Endothelial cell of umbilical vein (primary cell): ENCODE results near the gene GTF2E1. TPM values are rescaled to one million over a fixed set of nuclear protein-coding genes. Genes with fewer than 3 reads are reported as not detected.
"Not testable (repeated sequence)": the region's sequence is repeated elsewhere in the genome, so short reads cannot be mapped to it uniquely, and the experiment has no call there.

Experiments used
- BruUV-seq: library from RNA; stranded (reverse); fragments of 400-500 nt; replicated peaks from 2 replicates; lab custom pipeline; 2021; lab: Mats Ljungman, UMichigan
- CTCF ChIA-PET: fragments of 300-600, 350-600 bp; sonication (Branson Sonifier 250); formaldehyde crosslinking; loops from one replicate; lab custom pipeline; 2021; ENCODE audit warnings: antibody characterized with exemption, inconsistent platforms; lab: Charles Lee
- POLR2A ChIA-PET: fragments of 300-600, 350-600 bp; sonication (Branson Sonifier 250); formaldehyde crosslinking; loops from one replicate; lab custom pipeline; 2021; ENCODE audit warnings: antibody characterized with exemption, inconsistent platforms; lab: Charles Lee
- DNase-seq: peaks from one replicate; pipeline ENCODE4 v3.0.0-alpha.2; 2011; ENCODE audit warnings: low read depth, low spot score
- FAIRE-seq: peaks from 2 replicates; lab custom pipeline; 2011; peaks lifted over from hg19 to GRCh38; lab: Jason Lieb, UNC
- H2AFZ ChIP-seq: 2 replicates; pipeline ENCODE4 v1.6.0; 2012; ENCODE audit warnings: low read depth, low read length, control low read depth, inconsistent platforms
- H3K27ac ChIP-seq: 2 replicates; pipeline ENCODE4 v1.5.1; 2011; ENCODE audit warnings: low read depth, mild to moderate bottlenecking, control low read depth, low read length, moderate library complexity; ENCODE audit not compliant: insufficient read depth
- H3K27me3 ChIP-seq, 2 experiments: 2 replicates each; pipeline versions ENCODE4 v1.6.0 to v1.6.1; 2011; ENCODE audit warnings: low read length in 2 of 2, mixed read lengths in 1 of 2; ENCODE audit not compliant: control insufficient read depth in 2 of 2, insufficient read depth in 2 of 2
- H3K36me3 ChIP-seq, 2 experiments: 2 replicates in 1 of 2; 3 replicates in 1 of 2; pipeline ENCODE4 v1.5.1; 2011; ENCODE audit warnings: low read length in 2 of 2, mild to moderate bottlenecking in 1 of 2, moderate library complexity in 1 of 2; ENCODE audit not compliant: control insufficient read depth in 2 of 2, insufficient read depth in 2 of 2; ENCODE audit errors: extremely low read depth in 1 of 2
- H3K4me1 ChIP-seq: 3 replicates; pipeline ENCODE4 v1.5.1; 2011; ENCODE audit warnings: mild to moderate bottlenecking, low read length; ENCODE audit not compliant: control insufficient read depth, insufficient read depth; ENCODE audit errors: extremely low read depth
- H3K4me2 ChIP-seq: 2 replicates; pipeline ENCODE4 v1.6.1; 2011; ENCODE audit warnings: low read length, control low read depth, mixed read lengths; ENCODE audit not compliant: insufficient read depth
- H3K4me3 ChIP-seq, 3 experiments: fragments of 200-600 bp in 1 of 3; sonication (generic), shearing (Covaris generic) in 1 of 3; replicated peaks in 1 of 3; 2 replicates each; pipeline ENCODE4 v1.5.1; 2011 to 2016; ENCODE audit warnings: control low read depth in 3 of 3, low read length in 3 of 3, mild to moderate bottlenecking in 2 of 3, inconsistent platforms in 1 of 3, low read depth in 1 of 3, moderate library complexity in 1 of 3; ENCODE audit not compliant: insufficient read depth in 1 of 3
- H3K79me2 ChIP-seq: 2 replicates; pipeline ENCODE4 v1.6.0; 2012; ENCODE audit warnings: low read length, inconsistent platforms; ENCODE audit not compliant: control insufficient read depth, insufficient read depth
- H3K9ac ChIP-seq: replicated peaks from 2 replicates; pipeline ENCODE3; 2011; ENCODE audit warnings: low read length, control low read depth; ENCODE audit not compliant: insufficient read depth; ENCODE audit errors: extremely low read depth
- H3K9me1 ChIP-seq: replicated peaks from 3 replicates; pipeline ENCODE4 v1.6.0; 2011; ENCODE audit warnings: mild to moderate bottlenecking, low read length; ENCODE audit not compliant: control insufficient read depth, insufficient read depth; ENCODE audit errors: extremely low read depth
- H3K9me3 ChIP-seq: replicated peaks from 2 replicates; pipeline ENCODE4 v1.5.1; 2012; ENCODE audit warnings: low read length, inconsistent platforms; ENCODE audit not compliant: control insufficient read depth, insufficient read depth
- H4K20me1 ChIP-seq: replicated peaks from 2 replicates; pipeline ENCODE3; 2011; ENCODE audit warnings: mild to moderate bottlenecking, low read length; ENCODE audit not compliant: control insufficient read depth, insufficient read depth; ENCODE audit errors: extremely low read depth
- EZH2 ChIP-seq: IDR thresholded peaks from 2 replicates; pipeline ENCODE4 v1.6.1; 2012; ENCODE audit warnings: borderline replicate concordance, low read depth, mild to moderate bottlenecking, moderate library complexity, low read length, inconsistent platforms; ENCODE audit not compliant: severe bottlenecking
- FOS ChIP-seq: IDR thresholded peaks from 2 replicates; pipeline ENCODE4 v1.6.1; 2011; ENCODE audit warnings: mild to moderate bottlenecking, low read length, moderate library complexity, borderline replicate concordance; ENCODE audit not compliant: insufficient read depth
- GATA2 ChIP-seq: IDR thresholded peaks from 2 replicates; pipeline ENCODE4 v1.7.0; 2011; ENCODE audit warnings: low read depth, mild to moderate bottlenecking, moderate library complexity, mixed read lengths, low read length; ENCODE audit not compliant: insufficient read length, insufficient read depth
- JUN ChIP-seq: IDR thresholded peaks from 2 replicates; pipeline ENCODE4 v1.6.1; 2011; ENCODE audit warnings: borderline replicate concordance, low read depth; ENCODE audit not compliant: insufficient read length, insufficient read depth
- MYC ChIP-seq: IDR thresholded peaks from one replicate; pipeline ENCODE4 v1.6.1; 2011; ENCODE audit warnings: mild to moderate bottlenecking, low read depth, low read length
- POLR2A ChIP-seq: IDR thresholded peaks from 2 replicates; pipeline ENCODE4 v1.6.1; 2012; ENCODE audit warnings: low read depth, mild to moderate bottlenecking, control low read depth, low read length
- POLR2AphosphoS5 ChIP-seq: IDR thresholded peaks from 2 replicates; pipeline ENCODE4 v1.6.1; 2012; ENCODE audit warnings: low read depth, mild to moderate bottlenecking, control low read depth, low read length, moderate library complexity; ENCODE audit not compliant: insufficient read depth
- dilution Hi-C: fragments of 300-500 bp; cut with MboI; formaldehyde crosslinking; loops from one replicate; pipeline ENCODE4 v1.15.0; 2019; ENCODE audit warnings: low sequenced_read_pairs; ENCODE audit not compliant: extremely low pct_ligation_motif_present
- intact Hi-C: fragments of 100-400 bp; cut with micrococcal nuclease; formaldehyde crosslinking; loops from one replicate; pipeline ENCODE4 v1.10.0; 2022
- polyA plus RNA-seq, 4 experiments: library from polyadenylated mRNA; depleted of rRNA in 3 of 4; stranded (reverse) in 3 of 4; unstranded in 1 of 4; fragments of >200 nt; gene quantifications; 2 replicates each; pipeline versions ENCODE4 v1.2.1 to v1.2.3, GENCODE V29; 2011 to 2012; ENCODE audit warnings: missing spikeins in 1 of 4
- total RNA-seq: library from RNA; stranded (reverse); gene quantifications from 2 replicates; pipeline ENCODE4 v1.2.3, GENCODE V29; 2021
- TF ChIP-seq, protein P1 (sequence below), 2 donors: IDR thresholded peaks; 1 replicate in 1 of 2; 2 replicates in 1 of 2; pipeline ENCODE4 v1.5.1; 2011; ENCODE audit warnings: low read length in 2 of 2, mild to moderate bottlenecking in 2 of 2, moderate library complexity in 2 of 2, control low read depth in 1 of 2, inconsistent platforms in 1 of 2, low read depth in 1 of 2; ENCODE audit not compliant: insufficient read depth in 1 of 2; ENCODE audit errors: extremely low read depth in 1 of 2
- TF ChIP-seq, protein P2 (sequence below): IDR thresholded peaks from 2 replicates; pipeline ENCODE4 v1.6.1; 2011; ENCODE audit not compliant: insufficient read depth, insufficient read length

Gene GTF2E1
- total and polyA plus RNA-seq, 2 donors (not counting 3 experiments of a cell fraction or from before 2014, with no cell fraction given), result 10.6 to 27.7 TPM

DNA sequence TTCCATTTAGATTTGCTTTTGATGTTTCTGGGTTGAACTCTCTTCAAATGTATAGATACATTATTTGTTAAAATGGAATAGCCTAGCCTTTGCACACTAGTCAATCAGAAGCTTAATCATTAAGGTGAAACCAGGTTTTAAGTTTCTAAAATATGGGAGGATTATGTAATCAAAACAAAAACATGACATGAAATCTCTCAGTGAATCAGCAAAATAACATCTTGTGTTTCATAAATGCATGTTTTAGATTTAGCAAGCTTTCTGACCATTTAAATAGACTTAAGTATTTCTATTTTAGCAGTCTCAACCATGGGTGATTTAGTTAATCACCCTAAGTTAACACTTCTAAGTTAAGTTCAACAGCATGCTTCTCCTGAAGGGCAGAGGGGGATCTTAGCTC lies 11.3 kb downstream of the GTF2E1 start:
- ChIA-PET CTCF (interaction anchor here (0.9 to 1.1 kb wide), 4 partner anchors 10 to 186 kb away, joined by 3 to 6 read pairs (median 4); no protein-coding TSS in a partner anchor), POLR2A (no interaction called here)
- Histone ChIP-seq H3K4me2 (no peak overlapping the region), H2AFZ (no peak overlapping the region), H3K9me1 (no peaks in the 10 kb centered on the region), H3K9me3 (no peaks in the 10 kb centered on the region), H3K27ac (no peak overlapping the region), H3K4me3 (no peak overlapping the region), H3K79me2 (peaks cover 51% of the 10 kb centered on the region), H3K4me1 (no peaks in the 10 kb centered on the region), H3K27me3 (no peaks in the 10 kb centered on the region), H3K9ac (no peak overlapping the region), H3K36me3 (peaks cover 0 to 3% of the 10 kb centered on the region in 2 experiments), H4K20me1 (no peaks in the 10 kb centered on the region)
- dilution Hi-C loops (no loop called here), intact Hi-C loops (no loop called here)
- FAIRE-seq (no peak), DNase-seq (no peak)
- BruUV-seq, result no TSS peak
- TF ChIP-seq FOS (no peak), JUN (no peak)

DNA sequence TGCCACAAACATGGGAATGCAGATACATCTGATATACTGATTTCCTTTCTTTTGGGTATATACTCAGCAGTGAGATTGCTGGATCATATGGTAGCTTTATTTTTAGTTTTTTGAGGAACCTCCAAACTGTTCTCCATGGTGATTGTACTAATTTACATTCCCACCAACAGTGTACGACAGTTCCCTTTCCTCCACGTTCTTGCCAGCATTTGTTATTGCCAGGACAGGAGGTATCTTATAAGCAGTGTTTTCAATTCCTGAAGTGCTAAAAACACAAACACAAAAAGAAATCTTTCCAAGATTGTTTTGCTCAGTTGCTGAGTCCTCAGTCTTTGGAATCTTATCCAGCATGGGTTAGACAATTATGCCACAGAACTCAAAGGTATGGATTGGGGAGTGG lies 13.5 kb downstream of the GTF2E1 start:
- no peak overlapping the region for H3K4me3 ChIP-seq
- DNase-seq (no peak), FAIRE-seq (no peak)
- intact Hi-C loops (no loop called here), dilution Hi-C loops (no loop called here)
- H3K4me1 ChIP-seq, result no peaks in the 10 kb centered on the region
- no peaks in the 10 kb centered on the region for H3K27me3 ChIP-seq
- H3K9me1 ChIP-seq, result no peaks in the 10 kb centered on the region
- H3K36me3 ChIP-seq, result no peaks in the 10 kb centered on the region
- no peaks in the 10 kb centered on the region for H3K9me3 ChIP-seq
- no peak for TF ChIP-seq GATA2
- TF ChIP-seq, protein P1, sequence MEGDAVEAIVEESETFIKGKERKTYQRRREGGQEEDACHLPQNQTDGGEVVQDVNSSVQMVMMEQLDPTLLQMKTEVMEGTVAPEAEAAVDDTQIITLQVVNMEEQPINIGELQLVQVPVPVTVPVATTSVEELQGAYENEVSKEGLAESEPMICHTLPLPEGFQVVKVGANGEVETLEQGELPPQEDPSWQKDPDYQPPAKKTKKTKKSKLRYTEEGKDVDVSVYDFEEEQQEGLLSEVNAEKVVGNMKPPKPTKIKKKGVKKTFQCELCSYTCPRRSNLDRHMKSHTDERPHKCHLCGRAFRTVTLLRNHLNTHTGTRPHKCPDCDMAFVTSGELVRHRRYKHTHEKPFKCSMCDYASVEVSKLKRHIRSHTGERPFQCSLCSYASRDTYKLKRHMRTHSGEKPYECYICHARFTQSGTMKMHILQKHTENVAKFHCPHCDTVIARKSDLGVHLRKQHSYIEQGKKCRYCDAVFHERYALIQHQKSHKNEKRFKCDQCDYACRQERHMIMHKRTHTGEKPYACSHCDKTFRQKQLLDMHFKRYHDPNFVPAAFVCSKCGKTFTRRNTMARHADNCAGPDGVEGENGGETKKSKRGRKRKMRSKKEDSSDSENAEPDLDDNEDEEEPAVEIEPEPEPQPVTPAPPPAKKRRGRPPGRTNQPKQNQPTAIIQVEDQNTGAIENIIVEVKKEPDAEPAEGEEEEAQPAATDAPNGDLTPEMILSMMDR (IDR thresholded peaks at IDR 0.05; ENCODE audit: extremely low read depth in 1 of 2, insufficient read depth in 1 of 2, low read depth in 1 of 2, low read length in 2 of 2), result no peak
- no peak for TF ChIP-seq FOS
- TF ChIP-seq, protein P2, sequence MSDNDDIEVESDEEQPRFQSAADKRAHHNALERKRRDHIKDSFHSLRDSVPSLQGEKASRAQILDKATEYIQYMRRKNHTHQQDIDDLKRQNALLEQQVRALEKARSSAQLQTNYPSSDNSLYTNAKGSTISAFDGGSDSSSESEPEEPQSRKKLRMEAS, result no peak
- TF ChIP-seq JUN, result no peak
- no peak for TF ChIP-seq POLR2AphosphoS5
- no peak for TF ChIP-seq EZH2
- TF ChIP-seq POLR2A, result no peak
- TF ChIP-seq MYC, result no peak
- no peaks in the 10 kb centered on the region for H4K20me1 ChIP-seq
- H3K9ac ChIP-seq, result no peak overlapping the region
- CTCF ChIA-PET, result no interaction called here
- no TSS peak for BruUV-seq
- H3K27ac ChIP-seq, result no peak overlapping the region
- POLR2A ChIA-PET, result no interaction called here
- peaks cover 46% of the 10 kb centered on the region for H3K79me2 ChIP-seq
- no peak overlapping the region for H3K4me2 ChIP-seq
- no peak overlapping the region for H2AFZ ChIP-seq

DNA sequence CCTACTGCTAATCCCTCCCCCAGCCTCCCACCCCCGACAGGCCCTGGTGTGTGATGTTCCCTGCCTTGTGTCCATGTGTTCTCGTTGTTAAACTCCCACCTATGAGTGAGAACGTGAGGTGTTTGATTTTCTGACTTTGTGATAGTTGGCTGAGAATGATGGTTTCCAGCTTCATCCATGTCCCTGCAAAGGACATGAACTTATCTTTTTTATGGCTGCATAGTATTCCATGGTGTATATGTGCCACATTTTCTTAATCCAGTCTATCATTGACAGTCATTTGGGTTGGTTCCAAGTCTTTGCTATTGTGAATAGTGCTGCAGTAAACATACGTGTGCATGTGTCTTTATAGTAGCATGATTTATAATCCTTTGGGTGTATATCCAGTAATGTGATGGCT lies 16.0 kb downstream of the GTF2E1 start:
- H3K9me1 ChIP-seq, H3K4me1 ChIP-seq, H3K27ac ChIP-seq, H3K4me3 ChIP-seq, H2AFZ ChIP-seq, H3K36me3 ChIP-seq, H3K9me3 ChIP-seq, dilution Hi-C loops, intact Hi-C loops, H3K9ac ChIP-seq, DNase-seq, FAIRE-seq, CTCF ChIA-PET, POLR2A ChIA-PET, H4K20me1 ChIP-seq, BruUV-seq, H3K4me2 ChIP-seq, H3K27me3 ChIP-seq: not testable (repeated sequence)
- H3K79me2 ChIP-seq, result peaks cover 46% of the 10 kb centered on the region
